NCI-H69 (cell line): Measurements from ENCODE around the gene EPB41L2.
"Not testable (repeated sequence)": the region's sequence is repeated elsewhere in the genome, so short reads cannot be mapped to it uniquely, and the experiment has no call there.

Source experiments
- DNase-seq: peaks from one replicate; lab custom pipeline; 2025; lab: John Stamatoyannopoulos, UW

Gene EPB41L2

GRCh38 chr6:131003488-131004386, 59.3 kb downstream of the EPB41L2 start:
- no peak for DNase-seq

- DNase-seq = no peak
Measured at GRCh38 chr6:131002661-131002980, 60.4 kb downstream of the EPB41L2 start.

- no peak for DNase-seq
Measured at GRCh38 chr6:131001945-131002660, 60.9 kb downstream of the EPB41L2 start.

GRCh38 chr6:131001111-131001736, 61.8 kb downstream of the EPB41L2 start:
- DNase-seq = no peak

GRCh38 chr6:131000544-131000943, 62.5 kb downstream of the EPB41L2 start:
- no peak for DNase-seq

- no peak for DNase-seq
Measured at GRCh38 chr6:130997061-130997753, 65.8 kb downstream of the EPB41L2 start.

- DNase-seq = no peak
Measured at GRCh38 chr6:130996635-130997034, 66.4 kb downstream of the EPB41L2 start.

GRCh38 chr6:130995783-130996447, 67.1 kb downstream of the EPB41L2 start:
- DNase-seq = no peak

- DNase-seq = no peak
Measured at GRCh38 chr6:130994319-130995097, 68.5 kb downstream of the EPB41L2 start.

- DNase-seq = no peak
Measured at GRCh38 chr6:130993292-130993765, 69.7 kb downstream of the EPB41L2 start.

- no peak for DNase-seq
Measured at GRCh38 chr6:130991422-130992137, 71.5 kb downstream of the EPB41L2 start.

- DNase-seq = not testable (repeated sequence)
Measured at GRCh38 chr6:130987539-130987938, 75.5 kb downstream of the EPB41L2 start.

- no peak for DNase-seq
Measured at GRCh38 chr6:130985115-130985514, 77.9 kb downstream of the EPB41L2 start.

- no peak for DNase-seq
Measured at GRCh38 chr6:130982941-130983456, 80.0 kb downstream of the EPB41L2 start.

GRCh38 chr6:130982135-130982534, 80.9 kb downstream of the EPB41L2 start:
- DNase-seq = no peak

GRCh38 chr6:130981409-130981808, 81.6 kb downstream of the EPB41L2 start:
- no peak for DNase-seq

- no peak for DNase-seq
Measured at GRCh38 chr6:130980310-130981032, 82.6 kb downstream of the EPB41L2 start.

GRCh38 chr6:130978660-130979396, 84.2 kb downstream of the EPB41L2 start:
- DNase-seq = no peak
